GM23338 (cell line): Measurements from ENCODE around the gene WNT10A. TPM values are rescaled to one million over a fixed set of nuclear protein-coding genes. Genes with fewer than 3 reads are reported as not detected.

Experiments
- ATAC-seq: fragments of 200-7000 bp; cut with Tn5 transposase; 3 replicates; pipeline ENCODE4 v1.9.1; 2020
- DNase-seq: peaks from one replicate; pipeline ENCODE4 v3.0.0-alpha.2; 2015; ENCODE audit warnings: low spot score
- H2AFZ ChIP-seq: fragments of 200-600 bp; sonication (generic); 2 replicates; pipeline ENCODE4 v1.8.0; 2016; ENCODE audit warnings: antibody characterized with exemption, mild to moderate bottlenecking, moderate library complexity
- H3F3A ChIP-seq: fragments of 200-600 bp; sonication (generic); replicated peaks from 2 replicates; pipeline ENCODE4 v1.8.0; 2017; ENCODE audit warnings: antibody characterized with exemption, mixed run types, low read depth
- H3K27ac ChIP-seq: fragments of 200-600 bp; sonication (generic); 2 replicates; pipeline ENCODE4 v1.6.1; 2016; ENCODE audit warnings: low read depth
- H3K27me3 ChIP-seq: fragments of 200-600 bp; sonication (generic); 2 replicates; pipeline ENCODE4 v1.8.0; 2016; ENCODE audit warnings: mild to moderate bottlenecking, mixed run types, moderate library complexity; ENCODE audit not compliant: insufficient read depth
- H3K36me3 ChIP-seq: fragments of 200-600 bp; sonication (generic); 2 replicates; pipeline ENCODE4 v1.8.0; 2016; ENCODE audit warnings: mild to moderate bottlenecking; ENCODE audit not compliant: insufficient read depth
- H3K4me1 ChIP-seq: fragments of 200-600 bp; sonication (generic); 2 replicates; pipeline ENCODE4 v1.8.0; 2016; ENCODE audit warnings: mild to moderate bottlenecking, moderate library complexity; ENCODE audit not compliant: insufficient read depth
- H3K4me2 ChIP-seq: fragments of 200-600 bp; sonication (generic); 2 replicates; pipeline ENCODE4 v1.7.1; 2017; ENCODE audit warnings: mixed run types
- H3K4me3 ChIP-seq: fragments of 200-600 bp; sonication (generic); 2 replicates; pipeline ENCODE4 v1.6.1; 2016; ENCODE audit warnings: mixed run types
- H3K79me2 ChIP-seq: fragments of 200-600 bp; sonication (generic); replicated peaks from 2 replicates; pipeline ENCODE4 v1.8.0; 2017; ENCODE audit warnings: mild to moderate bottlenecking; ENCODE audit not compliant: insufficient read depth
- H3K9me2 ChIP-seq: fragments of 200-600 bp; sonication (generic); 2 replicates; pipeline ENCODE4 v1.8.0; 2017; ENCODE audit not compliant: insufficient read depth
- H4K20me1 ChIP-seq: fragments of 200-600 bp; sonication (generic); replicated peaks from 2 replicates; pipeline ENCODE4 v1.8.0; 2017; ENCODE audit warnings: mild to moderate bottlenecking; ENCODE audit not compliant: insufficient read depth
- H3K27ac Mint-ChIP-seq: 2 replicates; pipeline ENCODE4 v1.8.0; 2020; ENCODE audit warnings: inconsistent platforms, mild to moderate bottlenecking, moderate library complexity, mixed read lengths
- H3K27me3 Mint-ChIP-seq: 3 replicates; pipeline ENCODE4 v1.8.0; 2022; ENCODE audit warnings: low read depth, mild to moderate bottlenecking, moderate library complexity, mixed read lengths, inconsistent platforms; ENCODE audit not compliant: insufficient read depth, poor library complexity
- H3K36me3 Mint-ChIP-seq: 3 replicates; pipeline ENCODE4 v1.8.0; 2021; ENCODE audit warnings: low read depth, mild to moderate bottlenecking, inconsistent platforms, moderate library complexity, mixed read lengths
- H3K4me1 Mint-ChIP-seq: 3 replicates; pipeline ENCODE4 v1.8.0; 2020; ENCODE audit warnings: mild to moderate bottlenecking, inconsistent platforms, mixed read lengths
- H3K4me3 Mint-ChIP-seq: 3 replicates; pipeline ENCODE4 v1.8.0; 2021; ENCODE audit warnings: moderate library complexity, mild to moderate bottlenecking, inconsistent platforms, mixed read lengths
- H3K9me3 Mint-ChIP-seq: 3 replicates; pipeline ENCODE4 v1.8.0; 2020; ENCODE audit warnings: moderate library complexity, mild to moderate bottlenecking, inconsistent platforms, mixed read lengths
- CTCF ChIP-seq, 2 experiments: fragments of 200-600 bp in 1 of 2; sonication (generic) in 1 of 2; conservative IDR thresholded peaks; 2 replicates each; pipeline versions ENCODE4 v1.5.1 to v1.6.1; 2016 to 2017; ENCODE audit warnings: antibody characterized with exemption in 2 of 2, low read depth in 2 of 2, mild to moderate bottlenecking in 2 of 2, moderate library complexity in 1 of 2
- ETS1 ChIP-seq: IDR thresholded peaks from 2 replicates; pipeline ENCODE4 v1.6.1; 2016; ENCODE audit warnings: antibody characterized with exemption
- EZH2 ChIP-seq: fragments of 200-600 bp; sonication (generic); IDR thresholded peaks from one replicate; pipeline ENCODE4 v1.8.0; 2017; ENCODE audit warnings: antibody characterized with exemption, mild to moderate bottlenecking, low read depth; ENCODE audit not compliant: unreplicated experiment
- EZH2phosphoT487 ChIP-seq: fragments of 200-600 bp; sonication (generic); IDR thresholded peaks from one replicate; pipeline ENCODE4 v1.8.1; 2018; ENCODE audit warnings: antibody characterized with exemption; ENCODE audit not compliant: unreplicated experiment
- NANOG ChIP-seq: IDR thresholded peaks from 2 replicates; pipeline ENCODE4 v1.6.1; 2016; ENCODE audit warnings: antibody characterized with exemption, borderline replicate concordance
- POLR2AphosphoS5 ChIP-seq: IDR thresholded peaks from 2 replicates; pipeline ENCODE4 v1.6.1; 2016; ENCODE audit warnings: antibody characterized with exemption, low read depth
- ZNF114 ChIP-seq: fragments of 250-450 bp; sonication (Bioruptor Pico); IDR thresholded peaks from 2 replicates; pipeline ENCODE4 v1.5.0; 2020; ENCODE audit warnings: mild to moderate bottlenecking, moderate library complexity
- ZNF462 ChIP-seq: fragments of 250-450 bp; sonication (Bioruptor Pico); IDR thresholded peaks from 2 replicates; pipeline ENCODE4 v1.5.0; 2020; ENCODE audit warnings: mild to moderate bottlenecking, moderate library complexity
- polyA plus RNA-seq: library from polyadenylated mRNA; unstranded; fragments of >200 nt; fragmentation: Nextera tagmentation; extraction: Ambion mirVana; gene quantifications from 2 replicates; pipeline ENCODE4 v1.2.1, GENCODE V29; 2016
- total RNA-seq: library from RNA; depleted of rRNA; stranded (reverse); fragments of >200 nt; shearing (Covaris generic); gene quantifications from 2 replicates; pipeline ENCODE4 v1.2.3, GENCODE V29; 2014

The WNT10A gene
- total and polyA plus RNA-seq, 2 experiments from 2014 or later: not detected

- Histone ChIP-seq H3K9me2 (no peaks in the 10 kb centered on the region), H3K79me2 (no peaks in the 10 kb centered on the region), H3K36me3 (no peaks in the 10 kb centered on the region), H3K27ac (no peak overlapping the region), H3K4me2 (peak overlapping the region; percentile 48; the same call in 1 of the 2 replicates), H4K20me1 (peaks cover 23% of the 10 kb centered on the region), H3K4me3 (peak overlapping the region; percentile 36; the same call in 1 of the 2 replicates), H3K27me3 (peaks cover 100% of the 10 kb centered on the region), H2AFZ (no peak overlapping the region), H3K4me1 (peaks cover 14% of the 10 kb centered on the region; the same call in 1 of the 2 replicates), H3F3A (no peaks in the 10 kb centered on the region)
- Mint-ChIP-seq H3K9me3 (peaks cover 6% of the 10 kb centered on the region; the same call in 2 of the 3 replicates), H3K36me3 (no peaks in the 10 kb centered on the region; the same call in 2 of the 3 replicates), H3K27me3 (peaks cover 100% of the 10 kb centered on the region), H3K27ac (no peak overlapping the region), H3K4me3 (peak overlapping the region; percentile 43; the same call in 2 of the 3 replicates), H3K4me1 (peaks cover 24% of the 10 kb centered on the region)
- peak; percentile 49 for ATAC-seq
- TF ChIP-seq EZH2 (peak; percentile 82), NANOG (no peak), EZH2phosphoT487 (peak; percentile 99), CTCF (conservative IDR thresholded peaks at IDR 0.05; ENCODE audit: low read depth in 2 of 2) (no peak), ETS1 (no peak), ZNF114 (no peak)
- peak; percentile 56 for DNase-seq
These were observed 7.1 kb upstream of the WNT10A start for GRCh38 chr2:218873359-218874194.

- no peaks in the 10 kb centered on the region for H3K9me2 ChIP-seq
- no peak for TF ChIP-seq ETS1
- no peak for TF ChIP-seq EZH2phosphoT487
- no peak for TF ChIP-seq ZNF462 (CRISPR knock-in tag)
- no peak for TF ChIP-seq POLR2AphosphoS5
- H3K4me2 ChIP-seq: no peak overlapping the region
- H3K4me3 ChIP-seq: no peak overlapping the region
- peaks cover 97% of the 10 kb centered on the region for H3K27me3 Mint-ChIP-seq
- H3K79me2 ChIP-seq: no peaks in the 10 kb centered on the region
- peaks cover 31% of the 10 kb centered on the region for H3K4me1 Mint-ChIP-seq
- ATAC-seq (no peak), DNase-seq (no peak)
- no peaks in the 10 kb centered on the region; the same call in 2 of the 3 replicates for H3K36me3 Mint-ChIP-seq
- H3F3A ChIP-seq: no peaks in the 10 kb centered on the region
- H3K4me1 ChIP-seq: peaks cover 20% of the 10 kb centered on the region; the same call in 1 of the 2 replicates
- H3K27ac ChIP-seq: no peak overlapping the region
- H3K36me3 ChIP-seq: no peaks in the 10 kb centered on the region
- no peak overlapping the region for H3K27ac Mint-ChIP-seq
- H4K20me1 ChIP-seq: peaks cover 23% of the 10 kb centered on the region
- H2AFZ ChIP-seq: no peak overlapping the region
- H3K9me3 Mint-ChIP-seq: peaks cover 6% of the 10 kb centered on the region; the same call in 2 of the 3 replicates
- peaks cover 100% of the 10 kb centered on the region for H3K27me3 ChIP-seq
- no peak overlapping the region for H3K4me3 Mint-ChIP-seq
These were observed 4.9 kb upstream of the WNT10A start for GRCh38 chr2:218875692-218876246.
